Stimulated activated CD8-positive, alpha-beta memory T cell treated with anti-CD3 and anti-CD28 coated beads, Interleukin-4, amount 100 ng/mL, for 4 hours (primary cell): ENCODE data around the gene RBCK1.
"Not testable (repeated sequence)": the region's sequence is repeated elsewhere in the genome, so short reads cannot be mapped to it uniquely, and the experiment has no call there.

Experiments used
- DNase-seq, 2 donors: peaks; one replicate each; pipeline ENCODE4 v3.0.0-alpha.2; 2020; ENCODE audit warnings: low read depth in 2 of 2, low spot score in 1 of 2

The RBCK1 gene

GRCh38 chr20:467755-468154 lies 59.7 kb downstream of the RBCK1 start:
- DNase-seq, result no peak

- DNase-seq, result no peak
Observed at GRCh38 chr20:469746-470490, 61.8 kb downstream of the RBCK1 start.

- no peak for DNase-seq
Observed at GRCh38 chr20:472137-472846, 64.2 kb downstream of the RBCK1 start.

DNA sequence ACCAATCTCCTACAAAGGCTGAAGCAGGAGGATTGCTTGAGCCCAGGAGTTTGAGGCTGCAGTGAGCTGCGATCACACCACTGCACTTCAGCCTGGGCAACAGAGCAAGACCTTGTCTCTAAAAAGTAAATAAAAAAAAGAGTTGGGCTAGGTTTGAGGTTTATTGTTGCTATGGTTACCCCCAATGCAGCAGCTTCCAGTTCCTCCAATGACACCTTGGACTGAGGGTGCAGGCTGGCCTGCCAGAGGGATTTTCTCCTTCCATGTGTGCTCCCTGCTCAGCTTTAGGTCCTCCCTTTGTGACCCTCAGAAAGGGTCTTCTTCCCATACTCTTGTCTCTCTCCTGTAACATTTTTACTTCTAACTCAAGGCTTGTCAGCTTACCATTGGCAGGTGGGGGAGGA lies 64.8 kb downstream of the RBCK1 start:
- DNase-seq, result no peak

GRCh38 chr20:474581-474980 lies 66.5 kb downstream of the RBCK1 start:
- no peak for DNase-seq

DNA sequence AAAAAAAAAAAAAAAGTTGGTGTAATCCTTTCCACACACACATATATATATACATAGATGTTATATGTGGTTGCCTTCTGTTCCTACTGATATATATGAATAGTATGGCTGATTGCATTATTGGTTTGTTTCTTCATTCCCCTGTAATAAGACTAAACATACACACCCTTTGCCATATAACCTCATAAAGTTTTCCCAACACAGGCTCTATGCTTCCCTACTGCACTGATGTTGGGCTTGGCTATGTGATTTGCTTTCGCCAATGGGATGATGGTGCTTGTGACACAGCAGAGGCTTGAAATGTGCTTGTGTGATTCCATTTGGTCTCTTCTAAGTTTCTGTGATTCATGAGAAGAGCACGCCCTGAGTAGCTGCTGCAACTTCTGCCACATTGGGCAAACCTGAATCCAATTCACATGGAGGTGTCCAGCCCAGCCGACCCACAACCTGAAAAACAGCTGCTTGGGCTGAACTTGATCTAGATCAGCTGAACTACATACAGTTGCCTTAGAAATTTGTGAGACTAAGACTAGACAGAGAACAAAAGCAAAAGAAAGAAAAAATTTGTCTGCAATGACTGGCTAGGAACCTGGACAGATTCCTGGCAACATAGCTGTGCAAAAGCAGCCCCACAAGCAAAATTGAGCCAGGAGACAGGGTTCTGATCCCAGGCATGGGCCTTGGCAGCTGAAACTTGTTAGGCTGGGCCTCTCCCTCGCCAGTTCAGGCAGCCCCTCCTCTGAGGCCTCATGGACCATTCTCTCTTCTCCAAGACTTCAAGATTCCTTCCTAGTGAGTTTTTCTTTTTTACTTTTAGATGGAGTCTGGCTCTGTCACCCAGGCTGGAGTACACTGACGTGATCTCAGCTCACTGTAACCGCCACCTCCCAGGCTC lies 67.6 kb downstream of the RBCK1 start:
- no peak for DNase-seq

- not testable (repeated sequence) for DNase-seq
Observed at GRCh38 chr20:476561-477249, 68.6 kb downstream of the RBCK1 start.

- DNase-seq, result no peak
Observed at GRCh38 chr20:478010-478948, 70.2 kb downstream of the RBCK1 start.

- DNase-seq, result no peak
Observed at GRCh38 chr20:478949-479429, 70.9 kb downstream of the RBCK1 start.

- no peak for DNase-seq
Observed at GRCh38 chr20:479487-479886, 71.4 kb downstream of the RBCK1 start.

GRCh38 chr20:480044-480443 lies 71.9 kb downstream of the RBCK1 start:
- DNase-seq, result no peak

DNA sequence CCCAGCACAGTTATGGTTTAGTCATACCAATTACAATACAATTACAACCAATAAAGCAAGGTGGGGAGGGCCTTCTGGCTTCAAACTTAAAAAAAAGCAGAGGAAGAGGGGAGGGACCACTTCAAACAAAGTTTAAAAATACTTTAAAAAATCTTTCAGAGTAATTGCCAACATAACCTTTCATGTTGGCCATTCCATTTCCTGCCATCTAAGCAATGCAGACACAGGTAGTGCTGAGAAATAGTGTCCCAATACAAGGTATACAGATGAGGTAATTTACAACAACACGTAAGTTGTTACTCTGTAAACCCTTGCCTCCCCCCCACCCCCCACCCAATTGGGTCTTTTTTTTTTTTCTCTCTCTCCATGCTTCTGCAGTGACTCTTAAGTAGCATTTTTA lies 73.1 kb downstream of the RBCK1 start:
- no peak for DNase-seq
